ENCODE measurements around the gene KCNK10. TPM values are rescaled to one million over a fixed set of nuclear protein-coding genes. Genes with fewer than 3 reads are reported as not detected.

The KCNK10 gene
- total RNA-seq, 4 donors from 2014 or later, result 0.10 to 0.38 TPM; not detected in 2

DNA sequence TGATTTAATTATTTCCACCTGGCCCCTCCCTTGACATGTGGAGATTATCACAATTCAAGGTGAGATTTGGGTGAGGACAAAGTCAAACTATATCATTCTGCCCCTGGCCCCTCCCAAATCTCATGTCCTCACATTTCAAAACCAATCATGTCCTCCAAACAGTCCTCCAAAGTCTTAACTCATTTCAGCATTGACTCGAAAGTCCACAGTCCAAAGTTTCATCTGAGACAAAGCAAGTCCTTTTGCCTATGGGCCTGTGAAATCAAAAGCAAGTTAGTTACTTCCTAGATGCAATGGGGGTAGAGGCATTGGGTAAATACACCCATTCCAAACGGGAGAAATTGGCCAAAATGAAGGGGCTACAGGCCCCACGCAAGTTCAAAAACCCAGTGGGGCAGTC lies 31.3 kb upstream of the KCNK10 start:
- H3K27ac ChIP-seq, result no peak overlapping the region
- H3K36me3 ChIP-seq, result no peaks in the 10 kb centered on the region
- no peak for DNase-seq
- no peaks in the 10 kb centered on the region for H3K4me1 ChIP-seq
- no peaks in the 10 kb centered on the region for H3K27me3 ChIP-seq
- intact Hi-C loops (cut with DNase I), result no loop called here
- TF ChIP-seq, protein P1, sequence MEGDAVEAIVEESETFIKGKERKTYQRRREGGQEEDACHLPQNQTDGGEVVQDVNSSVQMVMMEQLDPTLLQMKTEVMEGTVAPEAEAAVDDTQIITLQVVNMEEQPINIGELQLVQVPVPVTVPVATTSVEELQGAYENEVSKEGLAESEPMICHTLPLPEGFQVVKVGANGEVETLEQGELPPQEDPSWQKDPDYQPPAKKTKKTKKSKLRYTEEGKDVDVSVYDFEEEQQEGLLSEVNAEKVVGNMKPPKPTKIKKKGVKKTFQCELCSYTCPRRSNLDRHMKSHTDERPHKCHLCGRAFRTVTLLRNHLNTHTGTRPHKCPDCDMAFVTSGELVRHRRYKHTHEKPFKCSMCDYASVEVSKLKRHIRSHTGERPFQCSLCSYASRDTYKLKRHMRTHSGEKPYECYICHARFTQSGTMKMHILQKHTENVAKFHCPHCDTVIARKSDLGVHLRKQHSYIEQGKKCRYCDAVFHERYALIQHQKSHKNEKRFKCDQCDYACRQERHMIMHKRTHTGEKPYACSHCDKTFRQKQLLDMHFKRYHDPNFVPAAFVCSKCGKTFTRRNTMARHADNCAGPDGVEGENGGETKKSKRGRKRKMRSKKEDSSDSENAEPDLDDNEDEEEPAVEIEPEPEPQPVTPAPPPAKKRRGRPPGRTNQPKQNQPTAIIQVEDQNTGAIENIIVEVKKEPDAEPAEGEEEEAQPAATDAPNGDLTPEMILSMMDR (IDR thresholded peaks at IDR 0.05), result no peak
- no peak for TF ChIP-seq POLR2A (IDR thresholded peaks at IDR 0.05)
- H3K4me3 ChIP-seq (replicated peaks in 1 of 3), result no peak overlapping the region
- WGBS, 2 donors, result 73 to 87% methylated on average over 3 of the region's 3 CpGs
- no peaks in the 10 kb centered on the region for H3K9me3 ChIP-seq

- Histone ChIP-seq H3K27me3 (no peaks in the 10 kb centered on the region), H3K27ac (no peak overlapping the region), H3K9me3 (no peaks in the 10 kb centered on the region), H3K4me3 (replicated peaks in 1 of 3) (no peak overlapping the region), H3K36me3 (no peaks in the 10 kb centered on the region), H3K4me1 (no peaks in the 10 kb centered on the region)
- TF ChIP-seq, protein P1 (IDR thresholded peaks at IDR 0.05), result no peak
- TF ChIP-seq POLR2A (IDR thresholded peaks at IDR 0.05), result no peak
- DNase-seq, result no peak
- intact Hi-C loops (cut with DNase I), result no loop called here
- WGBS, 2 donors, result 31 to 43% methylated on average over 3 of the region's 3 CpGs
Observed at GRCh38 chr14:88352698-88353097, 29.6 kb upstream of the KCNK10 start.

DNA sequence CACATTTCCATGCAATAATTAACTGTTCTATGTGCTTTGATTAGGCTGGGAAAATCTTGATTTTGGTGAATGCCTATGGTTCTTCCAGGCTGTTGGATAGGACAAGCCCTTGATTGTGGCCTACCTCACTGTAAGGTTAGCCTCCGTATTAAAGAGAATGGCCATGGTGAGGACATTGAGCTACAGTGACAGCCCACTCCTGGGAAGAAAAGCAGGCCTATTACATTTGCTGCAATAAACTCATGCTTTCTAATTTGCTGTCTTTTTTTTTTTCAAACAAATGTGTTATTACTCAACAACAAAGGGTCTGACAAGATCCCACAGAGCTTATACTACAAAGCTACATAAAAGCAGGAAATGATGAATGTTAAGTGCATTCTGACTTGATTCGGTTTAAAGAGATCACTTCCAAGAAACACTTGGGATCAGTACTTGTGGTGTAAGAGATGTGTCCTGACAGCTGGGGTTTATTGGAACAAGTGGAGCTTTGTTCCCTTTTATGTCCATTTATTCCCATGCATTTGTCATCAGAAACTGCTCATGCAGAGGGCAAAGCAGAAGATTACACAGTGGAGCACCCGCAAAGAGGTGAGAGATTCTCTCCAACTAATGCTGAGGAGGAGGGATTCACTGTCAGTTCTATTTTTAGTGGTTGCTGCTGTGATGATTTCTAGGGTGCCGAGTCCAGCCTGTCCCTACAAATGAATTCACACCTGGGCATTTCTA lies 29.1 kb upstream of the KCNK10 start:
- DNase-seq, result no peak
- intact Hi-C loops (cut with DNase I), result no loop called here
- H3K4me3 ChIP-seq (replicated peaks in 1 of 3), result no peak overlapping the region
- no peak overlapping the region for H3K27ac ChIP-seq
- no peaks in the 10 kb centered on the region for H3K4me1 ChIP-seq
- TF ChIP-seq POLR2A (IDR thresholded peaks at IDR 0.05), result no peak
- TF ChIP-seq, protein P1 (IDR thresholded peaks at IDR 0.05), result no peak
- no peaks in the 10 kb centered on the region for H3K27me3 ChIP-seq
- no peaks in the 10 kb centered on the region for H3K36me3 ChIP-seq
- WGBS, 2 donors, result 47 to 50% methylated on average over 4 of the region's 4 CpGs
- no peaks in the 10 kb centered on the region for H3K9me3 ChIP-seq

GRCh38 chr14:88348546-88348945 lies 25.5 kb upstream of the KCNK10 start:
- Histone ChIP-seq H3K4me3 (replicated peaks in 1 of 3) (no peak overlapping the region), H3K9me3 (no peaks in the 10 kb centered on the region), H3K27me3 (no peaks in the 10 kb centered on the region), H3K36me3 (no peaks in the 10 kb centered on the region), H3K4me1 (no peaks in the 10 kb centered on the region), H3K27ac (no peak overlapping the region)
- no peak for DNase-seq
- intact Hi-C loops (cut with DNase I), result no loop called here
- TF ChIP-seq, protein P1 (IDR thresholded peaks at IDR 0.05), result no peak
- no peak for TF ChIP-seq POLR2A (IDR thresholded peaks at IDR 0.05)
- WGBS, 2 donors, result 58 to 71% methylated on average over 3 of the region's 3 CpGs

DNA sequence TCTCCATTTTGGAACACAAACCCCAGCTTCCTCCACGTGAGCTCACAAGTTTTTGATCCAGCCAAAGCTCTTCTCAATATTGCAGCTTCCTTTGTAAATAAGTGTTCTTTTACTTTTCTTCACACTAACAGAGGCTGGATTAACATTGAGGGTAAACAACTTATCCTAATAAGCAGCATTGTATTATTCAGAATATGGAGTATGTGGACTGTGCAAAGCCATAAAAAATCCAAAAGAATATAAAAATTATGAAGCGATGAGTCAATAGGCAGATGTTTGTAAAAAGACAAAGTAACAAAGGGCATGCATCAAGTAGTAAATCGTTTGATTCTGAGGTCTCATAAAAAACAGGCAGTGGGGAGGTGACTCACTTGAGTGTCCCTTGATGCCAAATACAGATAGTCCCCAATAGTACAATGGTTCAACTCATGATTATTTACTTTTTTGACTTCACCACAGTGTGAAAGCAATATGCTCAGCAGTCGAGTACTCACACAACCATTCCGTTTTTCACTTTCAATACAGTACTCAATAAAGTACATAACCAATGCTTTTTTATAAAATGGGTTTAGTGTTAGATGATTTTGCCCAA lies 23.1 kb upstream of the KCNK10 start:
- Histone ChIP-seq H3K4me3 (replicated peaks in 1 of 3) (no peak overlapping the region), H3K9me3 (no peaks in the 10 kb centered on the region), H3K4me1 (no peaks in the 10 kb centered on the region), H3K27me3 (no peaks in the 10 kb centered on the region), H3K27ac (no peak overlapping the region), H3K36me3 (no peaks in the 10 kb centered on the region)
- 70 to 71% methylated on average over 5 of the region's 5 CpGs for WGBS, 2 donors
- no peak for DNase-seq
- intact Hi-C loops (cut with DNase I), result no loop called here
- TF ChIP-seq POLR2A (IDR thresholded peaks at IDR 0.05), result no peak
- TF ChIP-seq, protein P1 (IDR thresholded peaks at IDR 0.05), result no peak
